ENCODE data around the gene AP3S2. TPM values are rescaled to one million over a fixed set of nuclear protein-coding genes. Genes with fewer than 3 reads are reported as not detected.

The AP3S2 gene
- total RNA-seq, 1 donor from 2014 or later, result 40.2 TPM

Other genes starting within 250 kb of the AP3S2 start
- gene KIF7, start 238.5 kb downstream of the AP3S2 start, total RNA-seq, result 0.85 and 1.2 TPM in 2 replicates
- gene PLIN1, start 214.6 kb downstream of the AP3S2 start, total RNA-seq, result under 0.01 TPM in 1 of 2 replicates, not detected in the other
- 3.1 and 6.5 TPM in 2 replicates for gene PEX11A, start 203.2 kb downstream of the AP3S2 start, total RNA-seq
- not detected in 2 replicates for gene WDR93, start 203.2 kb downstream of the AP3S2 start, total RNA-seq
- gene MESP1, start 142.7 kb downstream of the AP3S2 start, total RNA-seq, result 0.14 and 0.34 TPM in 2 replicates
- gene MESP2, start 117.7 kb downstream of the AP3S2 start, total RNA-seq, result 0.28 TPM in 1 of 2 replicates, not detected in the other
- 4.1 and 6.8 TPM in 2 replicates for gene ANPEP, start 79.1 kb downstream of the AP3S2 start, total RNA-seq
- 14.8 and 15.7 TPM in 2 replicates for gene ARPIN, start 19.0 kb upstream of the AP3S2 start, total RNA-seq
- gene ZNF710, start 107.3 kb upstream of the AP3S2 start, total RNA-seq, result 10.2 and 10.7 TPM in 2 replicates
- gene IDH2, start 208.5 kb upstream of the AP3S2 start, total RNA-seq, result 77.3 and 127 TPM in 2 replicates

Data from dermis blood vessel endothelial cell (primary cell).